ENCODE results near the gene NCR3LG1.

DNA sequence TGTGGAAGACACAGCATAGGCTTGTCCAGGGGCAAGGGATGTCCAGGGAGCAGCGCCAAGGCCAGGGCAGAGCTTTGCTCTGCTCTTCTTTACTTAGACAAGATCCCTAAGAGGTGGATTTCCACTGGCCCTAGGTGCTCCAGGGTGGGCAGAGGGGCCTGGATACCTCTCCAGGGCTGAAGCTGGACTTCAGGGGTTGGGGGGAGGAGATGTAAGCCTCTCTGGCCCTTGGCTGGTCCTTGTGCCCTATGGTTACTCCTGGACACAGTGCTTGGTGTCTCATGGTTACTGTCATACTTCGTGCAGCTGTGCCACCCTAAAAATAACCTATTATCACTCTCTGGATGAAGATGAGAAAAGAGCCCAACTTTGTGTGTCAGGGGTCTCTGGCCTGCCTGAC, 49.7 kb downstream of the NCR3LG1 start:
- TF ChIP-seq FOXJ3 (CRISPR knock-in tag; IDR thresholded peaks at IDR 0.05) (no peak), POLR2AphosphoS5 (IDR thresholded peaks at IDR 0.05; ENCODE audit: low read depth, low read length) (no peak), RFX5 (IDR thresholded peaks at IDR 0.05; ENCODE audit: low read length) (no peak), RAD21 (IDR thresholded peaks at IDR 0.05; ENCODE audit: low read length) (no peak), MXI1 (IDR thresholded peaks at IDR 0.05; ENCODE audit: low read depth, low read length) (no peak)
- TF ChIP-seq, protein P1, sequence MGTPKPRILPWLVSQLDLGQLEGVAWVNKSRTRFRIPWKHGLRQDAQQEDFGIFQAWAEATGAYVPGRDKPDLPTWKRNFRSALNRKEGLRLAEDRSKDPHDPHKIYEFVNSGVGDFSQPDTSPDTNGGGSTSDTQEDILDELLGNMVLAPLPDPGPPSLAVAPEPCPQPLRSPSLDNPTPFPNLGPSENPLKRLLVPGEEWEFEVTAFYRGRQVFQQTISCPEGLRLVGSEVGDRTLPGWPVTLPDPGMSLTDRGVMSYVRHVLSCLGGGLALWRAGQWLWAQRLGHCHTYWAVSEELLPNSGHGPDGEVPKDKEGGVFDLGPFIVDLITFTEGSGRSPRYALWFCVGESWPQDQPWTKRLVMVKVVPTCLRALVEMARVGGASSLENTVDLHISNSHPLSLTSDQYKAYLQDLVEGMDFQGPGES (IDR thresholded peaks at IDR 0.05; ENCODE audit: low read depth, low read length): no peak
- TF ChIP-seq, protein P2, sequence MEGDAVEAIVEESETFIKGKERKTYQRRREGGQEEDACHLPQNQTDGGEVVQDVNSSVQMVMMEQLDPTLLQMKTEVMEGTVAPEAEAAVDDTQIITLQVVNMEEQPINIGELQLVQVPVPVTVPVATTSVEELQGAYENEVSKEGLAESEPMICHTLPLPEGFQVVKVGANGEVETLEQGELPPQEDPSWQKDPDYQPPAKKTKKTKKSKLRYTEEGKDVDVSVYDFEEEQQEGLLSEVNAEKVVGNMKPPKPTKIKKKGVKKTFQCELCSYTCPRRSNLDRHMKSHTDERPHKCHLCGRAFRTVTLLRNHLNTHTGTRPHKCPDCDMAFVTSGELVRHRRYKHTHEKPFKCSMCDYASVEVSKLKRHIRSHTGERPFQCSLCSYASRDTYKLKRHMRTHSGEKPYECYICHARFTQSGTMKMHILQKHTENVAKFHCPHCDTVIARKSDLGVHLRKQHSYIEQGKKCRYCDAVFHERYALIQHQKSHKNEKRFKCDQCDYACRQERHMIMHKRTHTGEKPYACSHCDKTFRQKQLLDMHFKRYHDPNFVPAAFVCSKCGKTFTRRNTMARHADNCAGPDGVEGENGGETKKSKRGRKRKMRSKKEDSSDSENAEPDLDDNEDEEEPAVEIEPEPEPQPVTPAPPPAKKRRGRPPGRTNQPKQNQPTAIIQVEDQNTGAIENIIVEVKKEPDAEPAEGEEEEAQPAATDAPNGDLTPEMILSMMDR (IDR thresholded peaks at IDR 0.05): no peak
